ENCODE data around the gene PPP6R3.

DNA sequence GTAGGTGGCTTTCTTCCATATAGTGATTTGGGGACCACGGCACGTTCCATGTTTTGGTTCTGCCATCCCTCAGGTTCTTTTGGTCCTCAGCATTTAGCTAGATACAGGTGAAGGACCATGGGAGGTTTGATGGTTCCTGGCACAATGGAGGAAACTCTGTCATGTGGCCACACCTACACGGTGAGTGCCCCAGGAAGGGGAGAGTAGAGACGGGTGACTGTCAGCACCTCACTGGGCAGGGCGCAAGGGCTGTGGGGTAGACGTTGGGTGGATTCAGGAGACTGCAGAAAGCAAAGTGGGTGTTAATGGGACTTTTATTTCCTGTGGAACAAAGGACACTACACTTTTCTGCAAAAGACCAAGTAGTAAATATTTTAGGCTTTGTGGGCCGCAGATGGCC lies 73.4 kb downstream of the PPP6R3 start:
- TF ChIP-seq CTCF (IDR thresholded peaks at IDR 0.05) (no peak), POLR2AphosphoS5 (IDR thresholded peaks at IDR 0.05; ENCODE audit: insufficient read depth in 1 of 2, low read depth in 1 of 2) (no peak)

Data from vagina (tissue), 2 donors.